Measurements from ENCODE around the gene NHLRC4.
A peak's percentile ranks its signal among the peaks of the same experiment; 100 is the strongest.

NHLRC4 gene

GRCh38 chr16:566475-567372 lies at the start of gene NHLRC4:
NHLRC4 (plus strand) TSS chr16:567005; CDS start chr16:568048, 1,043 bp downstream.
- no peaks in the 10 kb centered on the region for H3K36me3 ChIP-seq (ENCODE audit: control insufficient read depth, insufficient read depth, low read length)
- no peak within 1 kb of the TSS for H3K27ac ChIP-seq (ENCODE audit: low read depth, low read length)
- no peak within 1 kb of the TSS for H3K9ac ChIP-seq (ENCODE audit: low read length)
- peaks cover 8% of the 10 kb centered on the region for H3K4me1 ChIP-seq (ENCODE audit: control insufficient read depth, insufficient read depth, low read length)
- peak within 1 kb of the TSS; percentile 44 for H3K4me3 ChIP-seq (ENCODE audit: low read length)
- no peaks in the 10 kb centered on the region for H3K27me3 ChIP-seq (ENCODE audit: control insufficient read depth, insufficient read depth, low read length)

- H3K9ac ChIP-seq (ENCODE audit: low read length) = no peak overlapping the region
- H3K36me3 ChIP-seq (ENCODE audit: control insufficient read depth, insufficient read depth, low read length) = peaks cover 11% of the 10 kb centered on the region
- H3K4me1 ChIP-seq (ENCODE audit: control insufficient read depth, insufficient read depth, low read length) = no peaks in the 10 kb centered on the region
- H3K27ac ChIP-seq (ENCODE audit: low read depth, low read length) = no peak overlapping the region
- no peaks in the 10 kb centered on the region for H3K27me3 ChIP-seq (ENCODE audit: control insufficient read depth, insufficient read depth, low read length)
- no peak overlapping the region for H3K4me3 ChIP-seq (ENCODE audit: low read length)
Observed at GRCh38 chr16:518858-519257, 47.9 kb upstream of the NHLRC4 start.

- H3K4me1 ChIP-seq (ENCODE audit: control insufficient read depth, insufficient read depth, low read length) = no peaks in the 10 kb centered on the region
- no peak overlapping the region for H3K27ac ChIP-seq (ENCODE audit: low read depth, low read length)
- H3K9ac ChIP-seq (ENCODE audit: low read length) = no peak overlapping the region
- H3K36me3 ChIP-seq (ENCODE audit: control insufficient read depth, insufficient read depth, low read length) = peaks cover 11% of the 10 kb centered on the region
- no peak overlapping the region for H3K4me3 ChIP-seq (ENCODE audit: low read length)
- no peaks in the 10 kb centered on the region for H3K27me3 ChIP-seq (ENCODE audit: control insufficient read depth, insufficient read depth, low read length)
Observed at GRCh38 chr16:519425-519824, 47.4 kb upstream of the NHLRC4 start.

GRCh38 chr16:519841-520687 lies 46.7 kb upstream of the NHLRC4 start:
- Histone ChIP-seq H3K36me3 (ENCODE audit: control insufficient read depth, insufficient read depth, low read length) (peaks cover 11% of the 10 kb centered on the region), H3K4me1 (ENCODE audit: control insufficient read depth, insufficient read depth, low read length) (no peaks in the 10 kb centered on the region), H3K27me3 (ENCODE audit: control insufficient read depth, insufficient read depth, low read length) (no peaks in the 10 kb centered on the region), H3K9ac (ENCODE audit: low read length) (no peak overlapping the region), H3K27ac (ENCODE audit: low read depth, low read length) (no peak overlapping the region), H3K4me3 (ENCODE audit: low read length) (no peak overlapping the region)

GRCh38 chr16:520847-521246 lies 46.0 kb upstream of the NHLRC4 start:
- H3K4me1 ChIP-seq (ENCODE audit: control insufficient read depth, insufficient read depth, low read length) = peaks cover 1% of the 10 kb centered on the region
- H3K4me3 ChIP-seq (ENCODE audit: low read length) = no peak overlapping the region
- H3K27ac ChIP-seq (ENCODE audit: low read depth, low read length) = no peak overlapping the region
- no peaks in the 10 kb centered on the region for H3K27me3 ChIP-seq (ENCODE audit: control insufficient read depth, insufficient read depth, low read length)
- H3K9ac ChIP-seq (ENCODE audit: low read length) = no peak overlapping the region
- peaks cover 11% of the 10 kb centered on the region for H3K36me3 ChIP-seq (ENCODE audit: control insufficient read depth, insufficient read depth, low read length)

GRCh38 chr16:521381-522210 lies 45.2 kb upstream of the NHLRC4 start:
- Histone ChIP-seq H3K36me3 (ENCODE audit: control insufficient read depth, insufficient read depth, low read length) (peaks cover 11% of the 10 kb centered on the region), H3K27ac (ENCODE audit: low read depth, low read length) (no peak overlapping the region), H3K9ac (ENCODE audit: low read length) (no peak overlapping the region)

GRCh38 chr16:522320-523096 lies 44.3 kb upstream of the NHLRC4 start:
- H3K4me3 ChIP-seq (ENCODE audit: low read length) = no peak overlapping the region
- H3K27ac ChIP-seq (ENCODE audit: low read depth, low read length) = no peak overlapping the region
- peaks cover 11% of the 10 kb centered on the region for H3K36me3 ChIP-seq (ENCODE audit: control insufficient read depth, insufficient read depth, low read length)
- H3K27me3 ChIP-seq (ENCODE audit: control insufficient read depth, insufficient read depth, low read length) = no peaks in the 10 kb centered on the region
- no peak overlapping the region for H3K9ac ChIP-seq (ENCODE audit: low read length)
- peaks cover 8% of the 10 kb centered on the region for H3K4me1 ChIP-seq (ENCODE audit: control insufficient read depth, insufficient read depth, low read length)

More at GRCh38 chr16:521381-522210, 45.2 kb upstream of the NHLRC4 start:
- no peak overlapping the region for H3K4me3 ChIP-seq (ENCODE audit: low read length)
- H3K27me3 ChIP-seq (ENCODE audit: control insufficient read depth, insufficient read depth, low read length) = no peaks in the 10 kb centered on the region
- H3K4me1 ChIP-seq (ENCODE audit: control insufficient read depth, insufficient read depth, low read length) = peaks cover 8% of the 10 kb centered on the region

- H3K27me3 ChIP-seq (ENCODE audit: control insufficient read depth, insufficient read depth, low read length) = no peaks in the 10 kb centered on the region
- no peak overlapping the region for H3K4me3 ChIP-seq (ENCODE audit: low read length)
- H3K9ac ChIP-seq (ENCODE audit: low read length) = no peak overlapping the region
- peaks cover 8% of the 10 kb centered on the region for H3K4me1 ChIP-seq (ENCODE audit: control insufficient read depth, insufficient read depth, low read length)
- no peak overlapping the region for H3K27ac ChIP-seq (ENCODE audit: low read depth, low read length)
- peaks cover 11% of the 10 kb centered on the region for H3K36me3 ChIP-seq (ENCODE audit: control insufficient read depth, insufficient read depth, low read length)
Observed at GRCh38 chr16:523097-523741, 43.6 kb upstream of the NHLRC4 start.

- peaks cover 17% of the 10 kb centered on the region for H3K4me1 ChIP-seq (ENCODE audit: control insufficient read depth, insufficient read depth, low read length)
- H3K27me3 ChIP-seq (ENCODE audit: control insufficient read depth, insufficient read depth, low read length) = no peaks in the 10 kb centered on the region
- H3K36me3 ChIP-seq (ENCODE audit: control insufficient read depth, insufficient read depth, low read length) = peaks cover 8% of the 10 kb centered on the region
- no peak overlapping the region for H3K4me3 ChIP-seq (ENCODE audit: low read length)
- no peak overlapping the region for H3K27ac ChIP-seq (ENCODE audit: low read depth, low read length)
- H3K9ac ChIP-seq (ENCODE audit: low read length) = no peak overlapping the region
Observed at GRCh38 chr16:524274-525040, 42.3 kb upstream of the NHLRC4 start.

- no peak overlapping the region for H3K27ac ChIP-seq (ENCODE audit: low read depth, low read length)
- no peaks in the 10 kb centered on the region for H3K27me3 ChIP-seq (ENCODE audit: control insufficient read depth, insufficient read depth, low read length)
- no peak overlapping the region for H3K9ac ChIP-seq (ENCODE audit: low read length)
- H3K4me3 ChIP-seq (ENCODE audit: low read length) = no peak overlapping the region
- H3K36me3 ChIP-seq (ENCODE audit: control insufficient read depth, insufficient read depth, low read length) = peaks cover 4% of the 10 kb centered on the region
- H3K4me1 ChIP-seq (ENCODE audit: control insufficient read depth, insufficient read depth, low read length) = peaks cover 17% of the 10 kb centered on the region
Observed at GRCh38 chr16:525123-525519, 41.7 kb upstream of the NHLRC4 start.
